ENCODE results near the gene IFT81.
"Not testable (repeated sequence)": the region's sequence is repeated elsewhere in the genome, so short reads cannot be mapped to it uniquely, and the experiment has no call there.

Gene IFT81, protein sequence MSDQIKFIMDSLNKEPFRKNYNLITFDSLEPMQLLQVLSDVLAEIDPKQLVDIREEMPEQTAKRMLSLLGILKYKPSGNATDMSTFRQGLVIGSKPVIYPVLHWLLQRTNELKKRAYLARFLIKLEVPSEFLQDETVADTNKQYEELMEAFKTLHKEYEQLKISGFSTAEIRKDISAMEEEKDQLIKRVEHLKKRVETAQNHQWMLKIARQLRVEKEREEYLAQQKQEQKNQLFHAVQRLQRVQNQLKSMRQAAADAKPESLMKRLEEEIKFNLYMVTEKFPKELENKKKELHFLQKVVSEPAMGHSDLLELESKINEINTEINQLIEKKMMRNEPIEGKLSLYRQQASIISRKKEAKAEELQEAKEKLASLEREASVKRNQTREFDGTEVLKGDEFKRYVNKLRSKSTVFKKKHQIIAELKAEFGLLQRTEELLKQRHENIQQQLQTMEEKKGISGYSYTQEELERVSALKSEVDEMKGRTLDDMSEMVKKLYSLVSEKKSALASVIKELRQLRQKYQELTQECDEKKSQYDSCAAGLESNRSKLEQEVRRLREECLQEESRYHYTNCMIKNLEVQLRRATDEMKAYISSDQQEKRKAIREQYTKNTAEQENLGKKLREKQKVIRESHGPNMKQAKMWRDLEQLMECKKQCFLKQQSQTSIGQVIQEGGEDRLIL

DNA sequence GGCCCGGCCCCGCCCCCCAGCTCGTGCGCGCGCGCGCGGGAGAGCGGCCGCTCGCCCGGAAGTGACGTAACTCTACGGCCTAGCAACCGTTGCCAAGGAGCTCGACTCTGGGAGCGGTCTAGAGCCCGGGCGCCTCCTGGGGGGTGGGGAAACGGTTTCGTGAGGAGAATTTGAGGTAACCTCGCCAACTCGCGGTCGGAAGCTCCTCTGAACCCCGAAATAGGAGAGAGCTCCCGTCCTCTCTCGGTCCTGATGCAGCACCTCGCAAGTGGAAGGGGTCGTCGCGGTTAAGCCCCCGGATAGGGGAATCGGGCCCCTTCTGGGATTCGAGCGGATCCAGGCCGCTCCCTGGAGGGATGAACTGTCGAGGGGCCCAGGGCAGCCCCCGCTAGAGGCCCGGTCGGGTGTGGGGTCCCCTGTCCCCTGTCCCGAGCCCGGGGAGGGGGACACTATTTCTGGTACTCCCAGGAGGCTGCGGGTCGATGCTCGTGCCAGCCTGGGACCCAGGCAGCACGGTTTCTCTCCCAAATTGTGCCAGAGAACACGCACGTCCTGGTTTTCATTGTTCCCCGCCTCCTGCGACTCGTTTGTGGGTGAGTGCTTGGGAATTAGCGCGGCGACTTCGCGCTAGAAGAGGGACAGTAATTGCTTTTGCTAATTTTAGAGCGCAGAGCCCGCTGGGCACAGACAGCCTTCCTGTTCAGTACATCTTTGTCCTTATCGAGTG lies at the start of gene IFT81:
Gene IFT81, plus strand, starts transcription at position 89 of the 727 bp plus-strand sequence. CDS start 3,024 bp downstream, outside the sequence.
- DNase-seq (ENCODE audit: low spot score), result peak; percentile 99

DNA sequence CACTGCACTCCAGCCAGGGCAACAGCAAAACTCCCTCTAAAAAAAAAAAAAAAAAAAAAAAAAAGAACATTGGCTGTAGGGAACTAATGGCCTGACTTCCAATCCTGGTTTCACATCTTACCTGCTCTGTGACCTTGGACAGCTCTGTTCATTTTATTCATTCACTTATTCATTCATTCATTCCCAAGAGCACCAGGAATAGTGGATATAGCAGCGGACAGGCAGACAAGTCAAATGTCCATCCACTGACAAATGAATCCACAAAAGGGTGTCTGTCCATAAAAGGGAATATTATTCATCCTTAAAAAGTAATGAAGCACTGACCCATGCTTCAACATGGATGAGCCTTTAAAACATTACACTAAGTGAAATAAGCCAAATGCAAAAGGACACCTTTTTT lies 48.3 kb upstream of the IFT81 start:
- DNase-seq (ENCODE audit: low spot score), result no peak

- DNase-seq (ENCODE audit: low spot score), result no peak
Measured at GRCh38 chr12:110077800-110078199, 46.4 kb upstream of the IFT81 start.

DNA sequence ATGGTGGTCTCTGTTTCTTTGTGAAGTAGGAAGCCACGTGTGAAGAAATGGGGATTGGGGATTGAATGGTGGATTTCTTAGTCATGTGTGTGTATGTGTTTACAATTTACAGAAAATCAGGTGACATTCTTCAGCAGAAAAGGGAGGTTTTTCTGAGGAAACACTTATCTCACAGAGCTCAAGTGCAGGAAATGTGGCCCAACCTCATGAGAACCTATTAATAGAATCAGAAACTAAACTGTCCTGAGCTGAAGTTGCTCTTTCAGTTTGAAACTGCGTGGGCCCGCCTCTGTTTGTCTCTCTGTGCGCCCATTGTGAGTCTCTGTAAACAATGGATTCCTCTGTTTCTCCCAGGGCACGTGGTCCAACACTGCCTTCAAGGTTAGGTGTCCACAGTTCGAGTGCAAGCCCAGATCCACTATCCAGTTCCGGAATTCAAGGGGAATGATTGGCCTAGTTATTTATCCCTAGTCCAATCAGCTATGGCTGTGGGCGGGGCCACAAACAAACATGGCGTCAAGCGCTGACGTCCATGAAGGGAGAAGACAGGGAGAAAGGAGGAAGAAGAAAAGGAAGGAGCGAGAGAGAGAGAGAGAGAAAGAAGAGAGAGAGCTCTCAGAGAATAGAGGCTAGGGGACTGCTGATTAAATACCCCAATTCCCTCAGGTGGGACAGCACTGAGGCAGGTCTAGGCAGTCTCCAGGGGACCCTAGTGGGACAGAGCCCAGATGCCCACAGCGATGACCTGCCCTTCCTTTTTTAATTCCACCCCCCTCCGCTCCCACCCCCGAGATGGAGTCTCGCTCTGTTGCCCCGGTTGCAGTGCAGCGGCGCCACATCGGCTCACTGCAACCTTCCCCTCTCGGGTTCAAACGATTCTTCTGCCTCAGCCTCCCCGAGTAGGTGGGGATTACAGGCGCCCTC lies 44.4 kb upstream of the IFT81 start:
- no peak for DNase-seq (ENCODE audit: low spot score)

- no peak for DNase-seq (ENCODE audit: low spot score)
Measured at GRCh38 chr12:110080410-110080809, 43.7 kb upstream of the IFT81 start.

GRCh38 chr12:110084314-110085015 lies 39.7 kb upstream of the IFT81 start:
- DNase-seq (ENCODE audit: low spot score), result no peak

DNA sequence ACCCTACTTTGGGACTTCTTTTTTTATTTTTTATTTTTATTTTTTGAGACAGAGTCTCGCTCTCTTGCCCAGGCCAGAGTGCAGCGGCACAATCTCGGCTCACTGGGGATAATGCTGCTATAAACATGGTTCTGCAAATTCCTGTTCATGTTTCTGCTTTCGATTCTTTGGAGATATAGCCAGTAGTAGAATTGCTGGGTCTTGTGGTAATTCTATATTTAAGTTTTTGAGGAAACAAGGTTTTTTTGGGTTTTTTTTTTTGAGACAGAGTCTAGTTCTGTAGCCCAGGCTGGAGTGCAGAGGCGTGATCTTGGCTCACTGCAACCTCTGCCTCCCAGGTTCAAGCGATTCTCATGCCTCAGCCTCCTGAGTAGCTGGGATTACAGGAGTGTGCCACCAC lies 35.9 kb upstream of the IFT81 start:
- not testable (repeated sequence) for DNase-seq (ENCODE audit: low spot score)

GRCh38 chr12:110088936-110089335 lies 35.2 kb upstream of the IFT81 start:
- no peak for DNase-seq (ENCODE audit: low spot score)

- no peak for DNase-seq (ENCODE audit: low spot score)
Measured at GRCh38 chr12:110090266-110091135, 33.7 kb upstream of the IFT81 start.

GRCh38 chr12:110091136-110091711 lies 32.9 kb upstream of the IFT81 start:
- no peak for DNase-seq (ENCODE audit: low spot score)

DNA sequence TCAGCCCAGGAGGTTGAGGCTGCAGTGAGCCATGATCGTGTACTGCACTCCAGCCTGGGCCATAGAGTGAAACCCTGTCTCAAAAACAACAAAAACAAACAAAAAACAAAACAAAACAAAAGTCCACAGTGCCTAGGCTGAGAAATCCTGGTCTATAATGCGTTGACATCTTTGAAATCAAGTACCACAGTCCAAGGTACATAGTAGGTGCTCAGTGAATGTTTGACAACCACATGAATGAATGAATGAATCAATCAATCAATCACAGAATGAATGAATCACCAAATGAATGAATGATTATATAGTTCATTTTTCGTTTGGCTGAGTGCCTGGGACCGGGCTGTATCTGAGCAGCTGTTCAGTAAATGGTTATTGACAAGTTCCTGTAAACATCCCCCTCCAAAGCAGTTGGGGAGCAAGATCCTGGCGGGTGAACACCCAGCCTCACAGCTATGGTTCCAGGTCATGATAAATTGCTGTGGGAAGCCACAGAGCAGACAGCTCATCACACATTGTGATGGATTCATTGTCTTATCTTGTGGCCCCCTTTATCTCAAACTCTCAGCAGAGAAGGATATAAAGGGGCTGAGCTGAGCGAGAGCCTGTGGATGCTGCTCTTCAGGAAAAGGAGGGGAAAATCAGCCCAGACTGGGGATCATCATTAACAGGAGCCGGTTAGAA lies 30.4 kb upstream of the IFT81 start:
- no peak for DNase-seq (ENCODE audit: low spot score)

DNA sequence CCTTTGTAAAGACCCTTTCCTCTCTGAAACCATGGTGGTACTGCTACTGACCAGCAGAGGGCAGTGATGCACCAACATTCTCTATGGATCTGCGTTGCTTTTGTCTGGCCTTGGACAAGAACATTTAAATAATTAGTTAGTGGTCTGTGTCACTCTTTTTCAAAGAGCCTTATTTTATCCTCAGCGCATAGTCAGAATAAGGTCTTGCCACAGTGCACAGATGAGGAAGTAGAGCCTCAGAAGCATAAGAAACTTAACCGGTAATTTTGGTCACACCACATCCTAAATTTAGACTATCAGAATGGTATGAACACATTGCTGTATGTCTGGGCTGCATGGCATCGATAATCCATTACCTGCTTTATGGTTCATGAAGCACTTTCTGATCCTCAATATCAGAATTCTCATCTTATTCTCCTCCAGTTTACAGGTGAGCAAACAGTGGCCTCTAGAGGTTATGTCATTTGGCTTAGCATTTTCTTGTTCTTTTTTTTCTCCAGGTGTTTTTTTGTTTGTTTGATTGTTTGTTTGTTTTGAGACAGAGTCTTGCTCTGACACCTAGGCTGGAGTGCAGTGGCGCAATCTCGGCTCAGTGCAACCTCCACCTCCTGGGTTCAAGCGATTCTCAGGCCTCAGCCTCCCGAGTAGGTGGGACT lies 23.7 kb upstream of the IFT81 start:
- peak; percentile 75 for DNase-seq (ENCODE audit: low spot score)

- peak; percentile 43 for DNase-seq (ENCODE audit: low spot score)
Measured at GRCh38 chr12:110102255-110102654, 21.9 kb upstream of the IFT81 start.

- no peak for DNase-seq (ENCODE audit: low spot score)
Measured at GRCh38 chr12:110104188-110105094, 19.7 kb upstream of the IFT81 start.

GRCh38 chr12:110105159-110105558 lies 19.0 kb upstream of the IFT81 start:
- DNase-seq (ENCODE audit: low spot score), result no peak

DNA sequence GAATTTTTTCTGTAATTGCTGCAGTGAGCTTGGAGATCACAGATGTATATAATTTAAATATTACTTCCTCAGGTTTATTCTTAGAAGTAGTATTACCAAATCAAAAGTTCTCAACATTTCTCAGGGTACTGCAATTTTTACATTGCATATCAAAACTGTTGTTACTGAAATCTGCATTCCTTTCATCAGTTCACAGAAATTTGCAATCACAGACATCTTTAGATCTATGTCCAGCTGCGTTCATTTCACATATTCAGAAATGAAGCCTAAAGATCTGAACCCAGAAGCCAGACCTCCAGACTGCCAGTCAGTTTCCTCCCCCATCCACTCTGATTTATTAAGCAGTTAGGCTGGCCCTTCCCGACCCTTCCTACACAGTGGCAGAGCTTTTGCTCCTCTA lies 18.2 kb upstream of the IFT81 start:
- no peak for DNase-seq (ENCODE audit: low spot score)

All from GM03348 (cell line).